Measurements from ENCODE around the gene DIS3L2.
A peak's percentile ranks its signal among the peaks of the same experiment; 100 is the strongest.
"Not testable (repeated sequence)": the region's sequence is repeated elsewhere in the genome, so short reads cannot be mapped to it uniquely, and the experiment has no call there.

DIS3L2 gene

GRCh38 chr2:232147440-232148077, 186.0 kb downstream of the DIS3L2 start:
- FAIRE-seq (no peak), DNase-seq (ENCODE audit: insufficient read length, low spot score) (no peak)

GRCh38 chr2:232162187-232162586, 200.7 kb downstream of the DIS3L2 start:
- no peak for FAIRE-seq
- no peak for DNase-seq (ENCODE audit: insufficient read length, low spot score)

- DNase-seq (ENCODE audit: insufficient read length, low spot score), result no peak
- no peak for FAIRE-seq
Observed at GRCh38 chr2:232170396-232170795, 208.9 kb downstream of the DIS3L2 start.

GRCh38 chr2:232174662-232175061, 213.1 kb downstream of the DIS3L2 start:
- DNase-seq (ENCODE audit: insufficient read length, low spot score) (no peak), FAIRE-seq (no peak)

DNA sequence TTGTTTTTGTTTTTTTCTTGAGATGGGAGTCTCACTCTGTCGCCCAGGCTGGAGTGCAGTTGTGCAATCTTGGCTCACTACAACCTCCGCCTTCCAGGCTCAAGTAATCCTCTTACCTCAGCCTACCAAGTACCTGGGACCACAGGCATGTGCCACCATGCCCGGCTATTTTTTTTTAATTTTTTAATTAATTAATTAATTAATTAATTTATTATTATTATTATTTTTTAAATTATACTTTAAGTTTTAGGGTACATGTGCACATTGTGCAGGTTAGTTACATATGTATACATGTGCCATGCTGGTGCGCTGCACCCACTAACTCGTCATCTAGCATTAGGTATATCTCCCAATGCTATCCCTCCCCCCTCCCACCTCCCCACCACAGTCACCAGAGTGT, 215.1 kb downstream of the DIS3L2 start:
- not testable (repeated sequence) for FAIRE-seq

DNA sequence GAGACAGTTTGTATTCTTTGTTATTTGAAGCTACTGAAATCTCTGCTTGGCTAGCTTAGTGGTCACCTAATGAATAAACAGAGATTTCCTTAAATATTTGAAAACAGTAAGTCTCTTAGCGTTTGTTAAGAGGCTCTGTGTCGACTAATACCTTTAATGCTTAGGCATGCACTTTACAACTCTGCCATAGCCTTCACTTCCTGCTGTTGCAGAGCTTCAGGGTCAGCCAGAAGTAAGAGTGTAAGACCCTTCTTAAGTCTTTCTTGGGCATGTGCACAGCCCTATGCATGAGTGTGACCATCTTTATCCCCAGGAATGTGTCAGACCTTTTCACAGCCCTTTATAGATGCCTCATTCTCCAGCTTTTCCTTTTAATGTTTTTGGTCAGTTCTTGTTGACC, 221.8 kb downstream of the DIS3L2 start:
- no peak for DNase-seq (ENCODE audit: insufficient read length, low spot score)
- FAIRE-seq, result no peak

More for the DNA sequence above, 215.1 kb downstream of the DIS3L2 start:
- not testable (repeated sequence) for DNase-seq (ENCODE audit: insufficient read length, low spot score)

DNA sequence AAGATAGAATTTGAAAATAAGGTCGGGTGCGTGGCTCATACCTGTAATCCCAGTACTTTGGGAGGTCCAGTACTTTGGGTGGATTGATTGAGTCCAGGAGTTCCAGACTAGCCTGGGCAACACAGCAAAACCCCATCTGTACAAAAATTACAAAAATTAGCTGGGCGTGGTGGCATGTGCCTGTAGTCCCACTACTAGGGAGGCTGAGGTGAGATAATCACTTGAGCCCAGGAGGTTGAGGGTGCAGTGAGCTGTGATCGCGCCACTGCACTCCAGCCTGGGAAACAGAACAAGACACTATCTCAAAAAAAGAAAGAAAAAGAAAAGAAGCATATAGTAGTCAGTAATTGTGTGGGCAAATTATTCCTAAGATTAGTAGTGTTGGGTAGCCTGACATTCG, 222.8 kb downstream of the DIS3L2 start:
- no peak for DNase-seq (ENCODE audit: insufficient read length, low spot score)

DNA sequence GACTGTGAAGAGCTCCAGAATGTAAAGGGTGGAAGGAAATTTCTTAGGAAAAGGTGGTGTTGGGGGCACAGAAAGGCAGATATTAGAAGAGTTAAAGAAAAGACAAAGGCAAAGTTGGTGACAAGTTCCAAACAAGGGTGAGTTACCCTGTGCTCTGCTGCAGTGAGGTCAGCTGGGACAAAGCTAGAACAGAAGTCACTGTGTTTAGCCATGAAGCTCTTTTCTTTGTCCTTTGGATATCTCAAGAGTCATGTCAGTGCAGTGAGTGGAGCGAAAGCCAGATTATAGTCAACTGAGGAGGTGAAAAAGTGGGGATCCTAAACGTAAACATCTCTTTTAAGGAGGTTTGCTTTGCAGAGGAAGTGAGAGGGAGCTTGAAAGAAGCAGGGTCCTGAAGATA, 229.3 kb downstream of the DIS3L2 start:
- no peak for FAIRE-seq

More for the DNA sequence above, 222.8 kb downstream of the DIS3L2 start:
- FAIRE-seq, result no peak

DNA sequence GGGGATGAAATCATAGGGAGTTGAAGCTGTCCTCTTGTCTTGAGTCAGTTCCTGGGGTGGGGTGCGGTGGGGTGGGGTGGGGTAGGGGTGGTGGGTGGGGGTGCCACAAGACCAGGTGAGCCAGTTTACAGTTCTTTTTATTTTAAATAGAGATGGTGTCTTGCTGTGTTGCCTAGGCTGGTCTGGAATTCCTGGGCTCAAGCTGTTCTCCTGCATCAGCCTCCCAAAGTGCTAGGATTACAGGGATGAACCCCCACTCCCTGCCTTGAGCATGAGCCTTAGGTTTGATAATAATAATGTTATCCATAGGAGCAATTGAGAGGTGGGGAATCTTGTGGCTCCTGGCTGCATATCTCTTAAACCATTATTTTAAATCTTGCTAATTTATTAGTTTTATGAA, 234.0 kb downstream of the DIS3L2 start:
- FAIRE-seq (no peak), DNase-seq (ENCODE audit: insufficient read length, low spot score) (no peak)

More for the DNA sequence above, 229.3 kb downstream of the DIS3L2 start:
- no peak for DNase-seq (ENCODE audit: insufficient read length, low spot score)

GRCh38 chr2:232196802-232197201, 235.3 kb downstream of the DIS3L2 start:
- FAIRE-seq (no peak), DNase-seq (ENCODE audit: insufficient read length, low spot score) (no peak)

- no peak for DNase-seq (ENCODE audit: insufficient read length, low spot score)
- FAIRE-seq, result no peak
Observed at GRCh38 chr2:232200195-232200594, 238.7 kb downstream of the DIS3L2 start.

DNA sequence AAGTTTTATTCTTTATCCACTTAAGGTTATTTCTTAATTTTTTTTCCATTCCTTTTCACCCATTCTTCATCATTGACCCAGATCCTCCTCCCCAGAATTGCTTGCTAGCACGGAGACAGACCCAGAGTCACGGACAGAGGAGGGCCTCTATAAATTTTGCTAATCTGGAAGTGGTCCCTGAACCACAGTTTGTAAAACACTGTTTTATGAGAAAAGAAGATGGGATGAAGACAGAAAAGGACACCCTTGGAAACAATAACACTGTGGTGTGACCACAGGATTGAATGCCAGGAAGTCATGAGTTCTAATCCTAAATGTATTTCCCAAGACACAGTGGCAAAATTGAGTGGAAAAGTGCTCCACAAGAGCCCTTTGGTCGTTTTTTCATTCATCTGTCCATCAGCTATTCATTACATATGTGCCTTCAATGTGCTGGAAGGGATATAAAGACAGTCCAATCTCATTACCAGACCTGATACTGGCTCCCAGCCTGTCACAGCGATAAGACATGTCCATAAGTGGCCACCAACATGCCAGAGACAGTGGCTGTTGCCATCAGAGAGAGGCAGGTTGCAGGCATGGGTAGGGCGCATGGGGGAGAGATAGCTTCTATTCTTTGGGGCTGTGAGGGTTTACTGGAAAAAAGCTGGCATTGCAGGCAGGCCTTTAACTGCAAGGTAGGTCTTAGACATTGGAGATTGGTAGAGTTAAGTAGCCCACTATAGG, 241.8 kb downstream of the DIS3L2 start:
- FAIRE-seq (no peak), DNase-seq (ENCODE audit: insufficient read length, low spot score) (no peak)

GRCh38 chr2:232203936-232204335, 242.4 kb downstream of the DIS3L2 start:
- DNase-seq (ENCODE audit: insufficient read length, low spot score), result no peak

DNA sequence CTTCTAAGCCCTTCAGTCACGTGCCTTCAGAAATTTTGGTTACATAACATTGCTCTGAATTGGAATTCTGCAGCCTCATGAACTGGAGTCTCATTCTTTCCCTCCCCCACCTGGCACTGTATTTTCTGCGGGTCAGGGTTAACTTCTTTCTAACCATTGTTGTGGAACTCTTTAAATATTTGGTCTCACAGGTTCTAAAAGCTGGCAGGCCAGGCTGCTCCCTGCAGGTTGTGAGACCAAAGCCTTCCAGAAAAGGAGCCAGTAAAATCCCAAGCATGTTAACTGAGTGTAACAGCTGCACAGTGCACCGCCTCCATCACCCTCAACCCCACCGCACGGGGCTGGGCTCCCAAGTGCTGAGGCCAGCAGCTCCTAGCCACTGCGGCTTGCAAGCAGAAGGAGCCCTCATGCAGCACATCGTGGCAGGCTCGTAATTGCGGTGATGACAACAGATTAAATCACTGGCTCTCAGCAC, 243.0 kb downstream of the DIS3L2 start:
- FAIRE-seq (no peak), DNase-seq (ENCODE audit: insufficient read length, low spot score) (no peak)

More at GRCh38 chr2:232203936-232204335, 242.4 kb downstream of the DIS3L2 start:
- no peak for FAIRE-seq

DNA sequence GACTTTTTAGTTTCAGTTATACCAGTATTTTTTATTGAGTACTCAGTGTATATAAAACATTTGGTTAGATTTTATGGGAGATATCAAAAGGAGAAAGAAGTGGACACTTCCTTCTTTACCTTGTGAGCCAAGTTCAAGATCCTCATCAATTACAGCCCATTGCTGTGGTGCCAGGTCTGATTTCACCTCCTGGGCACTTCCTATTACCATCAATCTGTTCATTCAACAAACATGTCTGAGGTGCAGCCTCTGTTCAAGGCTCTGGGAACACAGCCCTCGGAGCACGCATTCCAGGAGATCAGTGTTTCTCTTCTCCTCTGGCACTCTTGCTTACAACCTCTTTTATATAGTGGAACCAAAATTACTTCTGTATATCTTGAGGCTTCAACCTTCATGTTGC, 245.7 kb downstream of the DIS3L2 start:
- DNase-seq (ENCODE audit: insufficient read length, low spot score), result no peak
- FAIRE-seq, result no peak

DNA sequence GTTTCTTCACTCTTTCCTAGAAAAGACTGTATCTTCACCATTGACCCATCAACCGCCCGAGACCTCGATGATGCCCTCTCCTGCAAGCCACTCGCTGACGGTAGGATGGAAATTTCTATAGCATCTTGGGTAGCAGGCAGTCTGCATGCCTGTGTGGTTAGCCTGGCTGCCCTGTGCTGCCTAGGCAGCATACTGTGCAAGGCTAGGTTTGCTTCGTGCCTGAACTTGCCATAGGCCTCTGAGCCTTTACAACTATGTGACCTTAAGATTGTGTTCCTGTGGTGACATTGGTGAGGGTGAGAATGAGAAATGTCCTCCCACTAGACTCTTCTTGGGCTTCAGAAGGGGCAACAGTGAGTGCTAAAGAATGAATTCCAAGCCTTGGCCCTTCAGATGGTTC, 248.8 kb downstream of the DIS3L2 start:
- FAIRE-seq (no peak), DNase-seq (ENCODE audit: insufficient read length, low spot score) (no peak)

DNA sequence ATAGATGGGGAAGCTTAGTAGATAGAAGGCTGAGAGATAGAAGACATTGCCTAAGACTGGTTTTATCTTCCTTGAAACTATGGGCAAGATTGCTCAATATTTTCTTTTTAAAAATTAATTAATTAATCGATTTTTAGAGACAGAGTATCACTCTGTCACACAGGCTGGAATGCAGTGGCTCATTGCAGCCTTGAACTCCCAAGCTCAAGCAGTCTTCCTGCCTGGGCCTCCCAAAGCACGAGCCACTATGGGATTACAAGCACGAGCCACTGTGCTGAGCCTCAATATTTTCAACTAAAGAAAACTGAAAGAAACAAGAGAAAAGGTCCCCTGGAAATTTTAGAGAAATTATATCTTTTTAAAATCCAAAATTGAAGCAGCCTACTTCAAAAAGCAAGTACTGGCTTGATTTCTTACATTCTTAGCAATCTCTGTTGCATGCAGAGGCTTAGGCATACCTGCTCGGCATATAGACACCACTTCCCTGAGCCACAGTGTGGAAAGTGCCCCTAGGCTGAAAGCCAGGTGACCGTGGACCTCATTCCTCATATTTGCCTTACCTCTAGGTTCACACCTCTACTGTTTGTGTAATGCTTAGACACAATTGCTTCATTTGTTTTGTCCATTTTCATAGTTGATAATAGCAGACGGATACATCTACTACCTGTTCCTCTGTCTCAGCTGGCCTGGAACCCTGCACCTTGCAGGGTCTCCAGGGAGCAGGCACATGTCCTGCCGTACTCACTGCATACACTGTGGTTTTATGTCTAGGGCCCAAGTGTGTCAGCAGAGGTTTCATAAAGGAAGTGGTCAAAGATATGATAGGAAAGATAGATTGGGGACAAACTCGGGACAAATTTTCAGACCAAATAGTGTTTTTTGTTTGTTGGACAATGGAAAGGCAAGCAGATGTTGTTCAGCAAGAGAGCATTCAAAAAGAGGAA, 250.5 kb downstream of the DIS3L2 start:
- FAIRE-seq (peak; percentile 49), DNase-seq (ENCODE audit: insufficient read length, low spot score) (peak; percentile 39)

DNA sequence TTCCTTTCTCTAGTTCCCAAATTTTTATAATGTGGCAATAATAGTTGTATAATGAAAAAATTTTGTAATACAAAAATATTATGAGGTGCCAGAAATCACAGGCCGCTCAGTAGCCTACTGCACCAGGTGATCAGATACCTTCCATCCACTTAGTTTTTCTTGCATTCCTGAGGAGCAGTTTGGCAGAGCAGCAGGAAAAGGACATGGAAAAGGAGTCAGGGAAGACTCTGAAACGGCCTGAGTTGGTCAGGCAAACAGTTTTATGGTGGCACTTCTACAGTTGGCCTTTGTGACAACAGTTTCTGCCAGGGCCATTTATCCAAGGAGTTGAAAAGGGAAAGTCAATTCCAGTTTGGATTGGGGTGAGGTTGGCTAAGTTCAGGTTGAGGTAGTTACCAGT, 251.7 kb downstream of the DIS3L2 start:
- FAIRE-seq, result no peak
- no peak for DNase-seq (ENCODE audit: insufficient read length, low spot score)

- no peak for FAIRE-seq
- no peak for DNase-seq (ENCODE audit: insufficient read length, low spot score)
Observed at GRCh38 chr2:232214053-232214452, 252.5 kb downstream of the DIS3L2 start.

GRCh38 chr2:232216028-232216427, 254.5 kb downstream of the DIS3L2 start:
- DNase-seq (ENCODE audit: insufficient read length, low spot score), result no peak
- FAIRE-seq, result no peak
